NOMO-1 treated with DMSO at 0.1 percent for 48 hours (cell line): ENCODE data around the gene ATP13A2.

Experiments
- DNase-seq: peaks from one replicate; lab custom pipeline; 2025; ENCODE audit not compliant: unreplicated experiment; lab: John Stamatoyannopoulos, UW

The ATP13A2 gene

DNA sequence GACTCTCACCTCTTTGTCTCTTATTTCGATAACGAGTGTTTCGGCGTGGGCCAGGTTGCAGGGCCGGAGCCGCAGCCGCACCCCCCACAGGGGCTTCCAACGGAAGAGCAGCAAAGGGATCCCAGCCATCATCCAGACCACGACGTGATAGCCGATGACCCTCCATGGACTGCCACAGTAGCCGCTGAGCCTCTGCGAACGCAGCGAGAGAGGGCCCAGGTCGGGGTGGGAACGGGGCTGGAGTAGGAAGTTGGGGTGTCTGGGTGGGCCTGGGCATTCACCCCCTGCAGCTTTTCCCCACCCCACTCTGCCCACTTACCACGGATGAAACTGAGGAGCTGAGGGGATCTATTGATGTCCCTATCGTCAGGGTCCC is 6.4 kb downstream of the ATP13A2 start:
- no peak for DNase-seq

DNA sequence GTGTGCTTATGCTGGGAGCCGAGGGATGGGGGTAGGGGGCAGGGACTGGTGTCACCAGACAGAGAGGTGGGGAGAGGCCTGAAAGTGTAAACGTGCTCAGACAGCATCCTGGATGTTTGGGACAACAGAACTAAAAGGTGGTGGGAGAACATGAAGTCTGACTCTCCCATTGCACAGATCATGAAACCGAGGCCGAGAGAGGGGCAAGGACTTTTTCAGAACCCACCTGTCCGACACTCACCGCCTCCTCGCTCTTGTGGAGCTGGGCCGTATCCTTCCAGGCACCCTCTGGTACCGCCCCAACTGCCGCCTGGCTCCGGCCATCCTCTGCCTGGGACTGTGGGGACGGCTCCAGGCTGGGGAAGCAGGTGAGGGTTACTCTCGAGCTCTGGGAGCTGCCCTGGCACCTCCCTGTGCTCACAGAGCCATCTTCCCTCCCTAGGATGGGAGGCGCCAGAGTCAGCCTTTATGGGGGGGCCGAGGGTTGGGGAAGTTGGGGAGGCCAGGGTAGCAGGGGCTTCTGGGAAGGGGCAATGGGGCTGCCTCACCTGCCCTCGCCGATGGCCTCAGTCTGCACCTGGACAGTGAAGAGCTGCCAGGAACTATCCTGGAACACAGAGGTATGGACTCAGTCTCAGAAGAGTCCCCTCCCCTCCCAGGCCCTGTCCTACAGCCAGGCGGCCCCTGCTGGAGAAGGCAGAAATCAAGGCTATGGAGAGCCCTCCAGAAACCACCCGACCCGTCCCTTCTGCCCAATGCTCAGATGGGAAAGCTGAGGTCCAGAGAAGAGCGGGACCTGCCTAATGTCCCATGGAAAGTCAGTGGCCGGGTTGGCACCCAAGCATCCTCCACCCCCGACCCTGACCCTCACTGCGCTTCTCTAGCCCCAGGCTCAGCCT is 7.0 kb downstream of the ATP13A2 start:
- no peak for DNase-seq

DNA sequence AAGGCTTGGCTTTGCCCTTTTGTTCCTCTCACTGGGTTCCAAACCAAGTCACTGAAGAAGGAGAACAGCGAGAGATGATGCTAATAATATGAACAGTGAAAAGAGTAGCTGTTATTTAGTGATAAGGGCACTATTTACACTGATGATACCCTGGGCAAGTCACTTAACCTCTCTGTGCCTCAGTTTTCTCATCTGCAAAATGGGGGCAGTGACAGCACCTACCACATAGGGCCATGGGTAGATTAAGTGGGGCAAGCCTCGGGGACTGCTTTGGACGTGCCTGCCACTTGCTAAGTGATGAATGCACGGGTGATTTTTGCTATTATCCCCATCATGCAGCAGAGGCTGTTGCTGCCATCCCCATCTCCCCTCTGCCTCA is 9.2 kb downstream of the ATP13A2 start:
- no peak for DNase-seq

DNA sequence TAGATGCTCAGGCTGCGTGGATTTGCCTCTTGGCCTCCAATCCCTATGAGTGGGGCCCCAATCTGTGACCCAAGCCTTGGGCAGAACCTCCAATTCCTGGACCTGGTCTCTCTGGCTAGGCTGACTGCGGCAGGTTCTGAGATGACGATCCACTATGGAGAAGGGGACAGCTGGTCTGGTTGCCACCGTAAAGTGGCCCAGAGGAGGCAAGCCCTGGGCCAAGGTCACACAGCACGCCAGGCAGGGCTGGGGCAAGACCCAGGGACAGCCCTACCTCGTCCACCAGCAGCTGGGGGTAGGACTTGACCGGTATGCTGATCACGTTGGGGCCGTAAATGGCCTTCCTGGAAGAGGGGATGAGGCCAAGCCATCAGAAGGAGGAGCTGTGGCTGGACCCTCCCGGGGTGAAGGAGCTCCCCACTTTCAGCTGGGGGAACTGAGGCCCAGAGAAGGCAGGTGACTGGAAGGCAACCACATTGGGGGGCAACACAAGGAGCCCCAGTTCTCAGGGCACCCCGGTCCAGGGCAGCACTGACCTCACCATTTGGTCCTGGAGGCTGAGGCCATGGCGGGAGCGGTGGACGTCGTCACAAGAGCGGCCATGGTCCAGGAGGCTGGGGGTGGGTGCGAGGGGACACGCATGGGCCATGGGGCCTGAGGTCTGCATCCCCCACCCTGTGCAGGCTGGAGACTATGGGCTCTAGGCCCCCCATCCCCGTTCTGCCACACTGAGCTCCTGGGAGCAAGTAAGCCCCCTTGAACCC is 9.8 kb downstream of the ATP13A2 start:
- no peak for DNase-seq

DNA sequence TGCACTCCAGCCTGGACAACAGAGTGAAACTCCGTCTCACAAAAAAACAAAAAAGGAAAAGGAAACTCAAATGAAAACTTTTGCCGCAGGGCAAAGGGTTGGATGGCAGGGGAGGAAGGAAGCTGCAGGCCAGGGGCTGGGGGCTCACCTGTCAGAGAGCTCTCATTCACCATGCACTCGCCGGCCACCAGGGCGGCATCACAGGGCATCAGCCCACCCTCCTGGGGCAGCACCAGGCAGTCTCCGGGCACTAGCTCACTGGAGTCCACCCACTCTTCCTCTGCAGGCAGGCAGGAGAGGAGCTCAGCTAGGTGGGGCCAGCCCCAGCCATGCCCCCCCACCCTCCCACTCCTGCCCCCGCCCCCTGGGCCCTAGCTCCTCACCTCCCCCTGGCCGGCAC is 11.9 kb downstream of the ATP13A2 start:
- DNase-seq, result no peak

DNA sequence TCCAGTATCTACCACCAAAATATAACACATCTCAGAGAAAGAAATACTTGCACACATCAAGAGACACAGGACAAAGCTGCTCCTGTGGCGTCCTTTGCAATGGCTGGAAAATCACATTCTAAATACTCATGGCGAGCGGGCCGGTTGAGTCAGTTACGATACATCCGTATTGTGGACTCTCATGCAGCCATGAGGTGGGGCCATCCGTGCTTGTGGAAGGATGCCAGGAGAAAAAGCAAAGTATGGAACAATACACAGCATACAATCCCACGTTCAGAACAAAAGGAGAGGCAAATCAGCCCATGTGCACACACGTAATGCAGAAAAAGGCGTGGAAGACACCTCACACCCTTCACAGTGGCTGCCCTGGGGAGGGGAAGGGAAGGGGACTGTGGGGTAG is 13.1 kb downstream of the ATP13A2 start:
- no peak for DNase-seq

DNA sequence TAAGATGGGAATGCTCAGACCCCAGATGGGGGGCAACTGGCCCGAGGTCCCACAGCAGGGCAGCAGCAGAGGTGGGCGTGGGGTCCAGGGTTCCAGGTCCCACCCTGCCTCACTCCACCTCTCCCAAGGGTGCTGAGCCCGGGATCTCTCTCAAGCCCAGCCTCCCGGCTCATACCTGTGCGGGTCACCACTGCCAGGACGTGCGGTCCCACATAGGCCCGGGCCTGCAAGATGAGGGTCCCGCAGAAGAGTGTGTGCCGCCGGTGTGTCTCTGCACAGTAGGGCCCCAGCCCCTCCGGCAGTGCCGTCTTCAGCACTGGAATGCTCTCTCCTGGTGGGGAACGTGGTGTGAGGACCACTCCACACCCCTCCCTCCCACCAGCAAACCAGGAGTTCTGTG is 14.9 kb downstream of the ATP13A2 start:
- DNase-seq, result no peak

DNA sequence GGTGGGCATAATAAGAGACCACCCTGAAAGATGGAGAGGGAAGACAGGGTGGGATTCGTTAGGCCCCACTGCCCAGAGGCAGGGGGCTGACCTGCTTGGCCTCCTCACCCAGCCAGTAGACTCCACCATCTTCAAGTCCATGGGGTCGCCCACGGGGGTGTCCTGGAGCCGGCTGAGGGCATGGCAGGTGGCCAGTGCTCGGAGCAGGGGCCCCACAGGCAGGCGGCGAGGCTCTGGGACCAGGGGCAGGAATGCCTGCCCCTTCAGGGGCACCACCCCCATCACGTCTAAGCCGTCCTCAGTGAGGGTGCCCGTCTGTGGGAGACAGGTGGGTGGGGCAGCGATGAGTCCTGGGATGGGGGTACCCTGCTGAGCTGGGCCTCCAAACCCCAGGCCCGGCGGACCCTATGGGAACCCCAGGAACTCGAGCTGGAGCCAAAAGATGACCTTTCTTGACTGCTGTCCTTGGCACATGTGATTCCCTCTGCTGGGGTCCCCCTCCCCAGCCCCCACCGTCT is 18.1 kb downstream of the ATP13A2 start:
- DNase-seq, result no peak

DNA sequence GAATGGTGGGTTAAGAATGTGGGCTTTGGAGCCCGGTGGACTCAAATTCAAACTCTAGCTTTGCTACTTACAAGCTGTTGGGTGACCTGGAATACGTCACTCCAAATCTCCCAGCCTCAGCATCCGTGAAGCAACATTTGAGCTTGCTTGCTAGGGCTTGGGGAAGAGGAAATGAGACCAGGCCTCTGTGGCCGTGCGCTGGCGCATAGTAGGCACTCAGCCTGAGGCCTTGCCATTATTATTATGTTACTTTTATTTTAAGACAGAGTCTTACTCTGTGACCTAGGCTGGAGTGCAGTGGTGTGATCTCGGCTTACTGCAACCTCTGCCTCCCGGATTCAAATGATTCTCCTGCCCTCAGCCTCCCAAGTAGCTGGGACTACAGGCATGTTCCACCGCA is 19.1 kb downstream of the ATP13A2 start:
- DNase-seq, result no peak

DNA sequence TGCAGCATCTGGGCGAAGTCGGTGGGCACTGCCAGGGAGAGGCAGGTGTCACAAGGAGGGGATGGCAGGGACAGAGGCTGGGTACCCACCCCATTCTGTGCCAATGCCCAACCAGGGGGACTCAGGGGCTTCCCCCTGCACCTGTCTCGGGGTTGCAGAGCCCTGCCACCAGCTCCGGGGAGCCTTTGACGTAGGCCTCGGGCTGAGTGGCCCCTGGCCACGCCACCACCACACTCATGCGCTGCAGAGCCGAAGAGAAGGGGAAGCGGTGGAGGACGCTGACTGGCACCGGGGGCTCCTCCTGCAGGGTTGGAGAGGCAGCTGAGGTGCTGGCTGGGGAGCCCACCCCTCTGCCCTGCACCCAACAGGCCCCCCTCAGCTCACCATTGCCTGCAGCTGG is 19.6 kb downstream of the ATP13A2 start:
- DNase-seq, result no peak

DNA sequence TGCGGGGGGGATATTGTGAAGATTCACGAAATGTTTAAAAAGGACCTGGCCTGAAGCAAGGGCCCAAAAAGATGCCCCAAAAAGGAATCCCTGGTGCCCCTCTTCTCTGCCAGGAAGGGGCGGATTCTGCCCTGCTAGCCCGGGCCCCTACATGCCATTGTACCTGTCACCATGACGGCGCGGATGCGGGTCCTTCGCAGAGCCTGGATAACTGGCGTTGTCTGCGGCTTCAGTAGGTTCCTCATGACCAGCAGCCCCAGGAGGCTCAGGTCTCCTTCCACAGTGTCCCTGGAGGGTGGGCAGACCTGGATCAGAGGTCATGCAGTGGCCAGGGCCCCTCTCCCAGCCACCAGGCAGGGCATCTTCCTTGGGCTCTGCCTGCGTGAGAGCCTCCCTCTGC is 20.2 kb downstream of the ATP13A2 start:
- DNase-seq, result no peak

DNA sequence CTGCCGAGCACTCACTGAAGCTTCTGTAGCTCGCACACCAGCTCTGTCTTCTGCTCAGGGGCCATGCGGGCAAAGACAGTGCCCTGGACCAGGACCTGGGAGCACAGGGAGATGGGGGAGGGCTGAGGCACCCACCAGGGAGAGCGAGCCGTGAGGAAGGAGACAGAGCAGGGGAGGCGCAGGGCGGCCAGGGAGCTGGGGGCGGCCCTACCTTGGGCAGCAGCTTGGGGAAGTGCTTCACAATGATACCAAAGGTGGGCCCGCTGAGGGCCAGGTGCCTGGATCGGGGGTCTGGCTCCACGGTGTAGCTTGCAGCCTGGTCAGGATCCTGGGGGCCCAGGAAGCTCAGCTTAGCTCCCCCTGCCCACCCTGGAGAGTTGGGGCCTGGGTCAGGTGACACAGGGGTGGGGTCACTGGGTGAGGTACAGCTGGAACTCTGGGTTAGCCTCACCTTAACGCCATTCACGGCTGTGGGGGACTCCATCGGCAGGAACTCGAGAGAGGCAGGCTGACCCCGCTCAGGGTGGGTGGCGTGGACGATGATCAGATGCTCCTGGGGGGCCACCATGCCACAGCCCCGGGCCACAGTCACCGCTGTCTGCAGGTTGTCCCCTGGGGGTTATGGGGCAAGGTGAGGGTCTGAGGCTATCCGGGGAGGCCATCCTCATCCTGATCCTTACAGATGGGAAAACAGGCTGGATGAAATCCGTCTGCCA is 21.9 kb downstream of the ATP13A2 start:
- no peak for DNase-seq

DNA sequence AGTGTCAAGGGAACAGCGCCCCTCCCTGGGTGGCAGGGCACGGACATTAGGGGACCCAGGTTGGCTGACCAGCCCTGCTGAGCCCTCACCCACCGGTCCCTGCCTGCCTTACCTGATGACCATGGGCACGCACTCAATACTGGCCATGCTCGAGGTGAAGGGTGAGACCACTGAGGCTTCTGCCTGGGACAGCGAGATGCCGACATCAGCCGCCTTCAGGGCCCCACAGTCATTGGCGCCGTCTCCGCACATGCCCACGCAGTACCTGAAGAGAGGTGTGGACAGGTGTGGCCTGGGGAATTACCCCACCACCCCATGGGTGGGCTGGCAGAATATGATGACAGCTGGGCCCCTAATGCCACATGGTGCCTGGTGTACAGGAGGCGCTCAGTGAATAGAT is 23.5 kb downstream of the ATP13A2 start:
- no peak for DNase-seq

DNA sequence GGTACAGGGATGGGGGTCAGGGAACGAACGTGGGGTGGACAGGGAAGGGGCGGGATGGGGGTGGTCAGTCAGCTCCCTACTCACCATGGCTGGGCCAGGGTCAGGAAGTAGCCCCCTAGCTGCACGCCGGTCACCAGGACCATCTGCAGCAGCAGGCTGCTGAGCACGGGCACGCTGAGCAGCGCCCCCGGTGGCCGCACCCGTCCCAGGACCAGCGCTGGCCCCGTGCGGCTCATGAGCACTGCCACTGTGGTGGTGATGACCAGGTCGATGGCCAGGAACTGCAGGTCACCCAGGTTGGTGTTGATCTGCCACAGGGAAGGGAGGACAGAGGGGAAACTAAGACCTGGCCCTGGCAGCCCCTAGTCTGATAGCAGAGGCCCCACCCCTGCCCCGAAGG is 24.8 kb downstream of the ATP13A2 start:
- no peak for DNase-seq

DNA sequence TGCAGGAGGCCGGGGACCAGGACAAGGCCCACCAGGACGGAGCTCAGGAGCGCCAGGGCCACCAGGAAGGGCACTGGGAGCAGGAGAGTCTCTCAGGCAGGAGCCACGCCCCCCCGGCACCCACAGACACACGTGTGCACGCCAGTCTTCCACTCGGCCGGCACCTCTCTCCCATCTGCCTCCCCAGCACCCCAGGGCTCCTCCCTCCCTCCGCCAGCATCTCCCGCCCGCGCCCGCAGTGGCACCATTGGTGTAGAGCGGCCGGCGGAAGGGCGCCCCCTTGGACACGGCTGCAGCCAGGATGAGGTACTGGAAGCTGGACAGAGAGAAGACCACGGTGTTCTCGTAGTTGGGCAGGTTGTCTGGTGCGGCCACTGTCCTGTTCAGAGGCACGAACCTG is 25.2 kb downstream of the ATP13A2 start:
- no peak for DNase-seq

DNA sequence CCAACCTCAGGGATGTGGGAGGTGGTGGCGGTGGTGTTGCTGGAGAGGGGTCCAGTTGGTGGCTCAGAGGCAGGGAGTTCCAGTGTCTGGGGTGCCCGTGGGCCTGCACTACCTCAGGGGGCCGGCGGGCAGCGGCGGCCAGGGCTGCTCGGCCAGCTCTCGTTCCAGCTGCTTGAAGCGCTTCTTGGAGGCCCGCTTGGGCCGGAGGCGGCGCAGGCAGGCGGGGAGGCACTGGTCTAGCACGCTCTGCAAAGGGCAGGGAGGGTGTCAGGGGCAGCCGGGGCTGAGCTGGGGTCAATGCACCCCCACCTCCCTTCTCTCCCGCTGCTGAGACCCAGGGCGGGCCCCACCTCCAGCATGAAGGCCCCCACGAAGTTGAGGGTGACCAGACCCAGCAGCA is 25.6 kb downstream of the ATP13A2 start:
- DNase-seq, result no peak

DNA sequence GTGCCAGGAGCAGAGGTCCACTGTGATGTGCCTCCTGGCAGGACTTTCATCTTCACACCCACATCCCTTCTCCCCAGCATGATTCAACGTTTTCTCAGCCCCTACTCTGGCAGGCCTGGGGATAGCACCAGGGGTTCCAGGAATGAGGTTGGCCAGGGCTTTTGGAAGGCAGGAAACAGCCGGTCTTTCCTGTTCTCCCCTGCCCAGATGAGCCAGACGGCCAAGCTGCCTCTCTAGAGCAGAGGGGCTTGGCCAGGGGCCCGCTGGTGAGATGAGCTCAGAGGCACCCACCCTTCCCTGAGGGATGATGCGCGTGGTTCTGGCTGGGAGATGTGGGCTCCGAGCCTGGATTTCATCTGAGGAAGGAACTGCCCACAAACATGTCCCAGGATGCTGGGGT is 27.0 kb downstream of the ATP13A2 start:
- DNase-seq, result no peak

DNA sequence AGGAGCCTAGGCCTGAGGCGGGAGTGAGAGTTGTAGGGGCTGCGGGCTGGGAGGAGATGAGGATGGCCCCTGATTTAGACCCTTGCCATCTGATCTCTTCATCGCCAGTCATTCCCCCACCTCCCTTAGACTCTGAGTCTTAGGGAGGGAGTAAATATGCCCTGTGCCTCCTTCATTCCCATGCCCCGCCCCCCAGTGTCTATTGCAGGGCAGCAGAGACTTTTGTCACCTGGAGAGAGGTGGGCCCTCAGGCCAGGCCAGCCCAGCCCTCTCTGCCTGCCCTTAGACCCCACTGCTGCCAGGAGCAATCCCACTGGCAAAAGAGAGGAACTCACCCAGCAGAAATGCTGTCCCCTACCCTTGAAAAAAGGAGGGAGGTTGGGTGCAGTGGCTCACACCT is 28.1 kb downstream of the ATP13A2 start:
- no peak for DNase-seq

DNA sequence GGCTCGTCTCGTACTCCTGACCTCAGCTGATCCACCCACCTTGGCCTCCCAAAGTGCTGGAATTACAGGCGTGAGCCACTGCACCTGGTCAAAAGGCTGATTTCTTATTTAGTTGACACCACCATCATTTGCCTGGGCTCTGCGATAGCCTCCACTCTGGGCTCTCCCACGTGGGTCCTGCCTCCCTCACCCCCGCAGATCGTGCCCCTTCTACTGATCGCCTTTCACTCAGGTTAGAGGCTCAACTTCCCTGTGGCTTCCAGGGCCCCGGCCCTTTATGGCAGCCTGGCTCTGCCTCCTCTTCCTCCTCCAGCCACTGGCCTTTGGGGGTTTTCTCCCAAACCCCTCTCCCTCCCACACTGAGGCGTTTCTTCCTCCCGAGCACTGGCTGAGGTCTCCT is 28.8 kb downstream of the ATP13A2 start:
- no peak for DNase-seq

DNA sequence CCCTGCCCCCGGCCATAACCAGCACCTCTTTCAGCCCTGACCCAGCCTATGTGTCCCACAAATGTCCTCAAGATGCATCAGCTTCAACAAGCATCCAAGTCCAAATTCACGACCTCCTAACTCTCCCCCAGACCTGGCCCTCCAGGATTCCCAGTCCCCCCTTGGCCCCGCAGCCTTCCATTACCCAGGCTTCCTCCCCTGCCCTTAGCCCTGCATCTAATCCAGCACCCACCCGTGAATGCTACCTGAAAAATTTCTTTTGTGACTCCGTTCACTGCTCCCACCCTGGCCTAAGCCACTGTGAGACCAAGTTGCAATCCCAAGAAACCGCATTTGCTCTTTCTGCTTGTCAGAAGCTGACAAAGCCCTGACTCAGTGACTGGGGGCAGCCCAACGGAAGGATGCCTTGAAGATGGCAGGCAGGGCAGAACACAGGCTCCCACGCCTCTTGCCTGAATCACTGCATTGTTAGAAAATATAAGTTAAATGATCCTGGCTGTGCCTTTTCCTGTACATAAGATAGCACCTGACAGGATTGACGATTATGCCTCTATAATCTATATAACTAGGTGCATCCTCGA is 30.4 kb downstream of the ATP13A2 start:
- no peak for DNase-seq
